ENCODE results near the gene DENND4A. TPM values are rescaled to one million over a fixed set of nuclear protein-coding genes. Genes with fewer than 3 reads are reported as not detected.
A peak's percentile ranks its signal among the peaks of the same experiment; 100 is the strongest.

DENND4A gene
- total and polyA plus RNA-seq, 2 donors (not counting 1 experiment from before 2014, with no cell fraction given) = 24.4 to 103 TPM

DNA sequence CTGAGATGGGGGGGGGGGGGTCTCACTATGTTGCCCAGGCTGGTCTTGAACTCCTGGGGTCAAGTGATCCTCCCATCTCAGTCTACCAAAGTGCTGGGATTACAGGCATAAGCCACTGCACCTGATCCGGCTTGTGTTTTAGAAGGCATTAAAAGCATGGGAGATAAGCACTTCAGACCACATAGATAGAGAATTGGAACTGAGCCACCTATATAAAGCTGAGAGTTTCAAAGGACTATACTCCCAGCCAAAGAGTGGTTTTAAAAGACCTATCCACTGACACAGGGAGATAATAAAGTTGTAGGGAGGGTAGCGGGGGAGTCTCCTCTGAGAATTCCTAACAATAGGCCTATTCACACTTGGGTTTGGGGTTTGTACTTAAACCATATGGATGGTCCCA is 34.8 kb downstream of the DENND4A start:
- peaks cover 31% of the 10 kb centered on the region for H3K4me1 Mint-ChIP-seq
- Histone ChIP-seq H3K4me1 (ENCODE audit: control insufficient read depth in 2 of 2, insufficient read depth in 2 of 2, low read length in 2 of 2) (peaks cover 11 to 12% of the 10 kb centered on the region in 2 donors), H3K27me3 (replicated peaks in 1 of 4; ENCODE audit: control extremely low read depth in 1 of 4, control insufficient read depth in 3 of 4, insufficient read depth in 4 of 4, low read length in 3 of 4) (no peaks in the 10 kb centered on the region), H3K79me2 (ENCODE audit: control insufficient read depth, insufficient read depth, low read length) (peaks cover 96% of the 10 kb centered on the region), H3K27ac (ENCODE audit: low read length in 2 of 2) (peak overlapping the region in 1 of 2 donors; percentile 31), H3K36me3 (replicated peaks in 1 of 2; ENCODE audit: control extremely low read depth in 1 of 2, control insufficient read depth in 1 of 2, extremely low read depth in 1 of 2, insufficient read depth in 2 of 2, low read length in 1 of 2) (peaks cover 9 to 38% of the 10 kb centered on the region in 2 experiments), H3K4me2 (replicated peaks; ENCODE audit: low read depth, low read length, poor library complexity, severe bottlenecking) (no peak overlapping the region), H4K20me1 (ENCODE audit: control insufficient read depth, insufficient read depth, low read length, poor library complexity, severe bottlenecking) (peaks cover 32% of the 10 kb centered on the region), H3K9me3 (ENCODE audit: control extremely low read depth in 1 of 3, control insufficient read depth in 2 of 3, insufficient read depth in 1 of 3, low read length in 2 of 3) (peaks cover 0 to 1% (median 0%) of the 10 kb centered on the region in 3 donors), H3K9ac (ENCODE audit: low read length) (no peak overlapping the region), H3K4me3 (ENCODE audit: control extremely low read depth in 1 of 5, extremely low read depth in 1 of 5, insufficient read depth in 1 of 5, low read depth in 2 of 5, low read length in 4 of 5) (no peak overlapping the region), H2AFZ (ENCODE audit: insufficient read depth, low read depth, low read length, poor library complexity, severe bottlenecking) (no peak overlapping the region)
- DNase-seq (no peak), ATAC-seq (ENCODE audit: low read depth) (no peak)
- ChIA-PET CTCF (no interaction called here), POLR2A (no interaction called here)
- peak overlapping the region; percentile 23 for H3K27ac Mint-ChIP-seq
- H3K4me3 Mint-ChIP-seq = no peak overlapping the region
- TF ChIP-seq, protein P1, sequence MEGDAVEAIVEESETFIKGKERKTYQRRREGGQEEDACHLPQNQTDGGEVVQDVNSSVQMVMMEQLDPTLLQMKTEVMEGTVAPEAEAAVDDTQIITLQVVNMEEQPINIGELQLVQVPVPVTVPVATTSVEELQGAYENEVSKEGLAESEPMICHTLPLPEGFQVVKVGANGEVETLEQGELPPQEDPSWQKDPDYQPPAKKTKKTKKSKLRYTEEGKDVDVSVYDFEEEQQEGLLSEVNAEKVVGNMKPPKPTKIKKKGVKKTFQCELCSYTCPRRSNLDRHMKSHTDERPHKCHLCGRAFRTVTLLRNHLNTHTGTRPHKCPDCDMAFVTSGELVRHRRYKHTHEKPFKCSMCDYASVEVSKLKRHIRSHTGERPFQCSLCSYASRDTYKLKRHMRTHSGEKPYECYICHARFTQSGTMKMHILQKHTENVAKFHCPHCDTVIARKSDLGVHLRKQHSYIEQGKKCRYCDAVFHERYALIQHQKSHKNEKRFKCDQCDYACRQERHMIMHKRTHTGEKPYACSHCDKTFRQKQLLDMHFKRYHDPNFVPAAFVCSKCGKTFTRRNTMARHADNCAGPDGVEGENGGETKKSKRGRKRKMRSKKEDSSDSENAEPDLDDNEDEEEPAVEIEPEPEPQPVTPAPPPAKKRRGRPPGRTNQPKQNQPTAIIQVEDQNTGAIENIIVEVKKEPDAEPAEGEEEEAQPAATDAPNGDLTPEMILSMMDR (IDR thresholded peaks at IDR 0.05) = no peak
- no peak for TF ChIP-seq EZH2 (IDR thresholded peaks at IDR 0.05; ENCODE audit: borderline replicate concordance, insufficient read depth, low read depth, low read length, poor library complexity, severe bottlenecking)
- no CpG with 5 or more reads among the region's 2 CpGs for WGBS (ENCODE audit: insufficient coverage)
- no peaks in the 10 kb centered on the region for H3K27me3 Mint-ChIP-seq
- intact Hi-C loops (cut with micrococcal nuclease) = no loop called here
- H3K9me3 Mint-ChIP-seq (ENCODE audit: insufficient read depth) = no peaks in the 10 kb centered on the region

GRCh38 chr15:65752151-65752700 is 39.9 kb downstream of the DENND4A start:
- Mint-ChIP-seq H3K9me3 (ENCODE audit: insufficient read depth) (no peaks in the 10 kb centered on the region), H3K27me3 (no peaks in the 10 kb centered on the region), H3K4me1 (peaks cover 23% of the 10 kb centered on the region), H3K4me3 (no peak overlapping the region), H3K27ac (peak overlapping the region; percentile 12)
- intact Hi-C loops (cut with micrococcal nuclease) = loop anchor here (5.0 kb wide), 1 partner anchor 35 kb away; no protein-coding TSS in a partner anchor
- Histone ChIP-seq H2AFZ (ENCODE audit: insufficient read depth, low read depth, low read length, poor library complexity, severe bottlenecking) (no peak overlapping the region), H3K4me1 (ENCODE audit: control insufficient read depth in 2 of 2, insufficient read depth in 2 of 2, low read length in 2 of 2) (no peaks in the 10 kb centered on the region), H3K9me3 (ENCODE audit: control extremely low read depth in 1 of 3, control insufficient read depth in 2 of 3, insufficient read depth in 1 of 3, low read length in 2 of 3) (no peaks in the 10 kb centered on the region), H3K4me2 (replicated peaks; ENCODE audit: low read depth, low read length, poor library complexity, severe bottlenecking) (no peak overlapping the region), H3K79me2 (ENCODE audit: control insufficient read depth, insufficient read depth, low read length) (peaks cover 62% of the 10 kb centered on the region), H3K36me3 (replicated peaks in 1 of 2; ENCODE audit: control extremely low read depth in 1 of 2, control insufficient read depth in 1 of 2, extremely low read depth in 1 of 2, insufficient read depth in 2 of 2, low read length in 1 of 2) (peaks cover 15 to 43% of the 10 kb centered on the region in 2 experiments), H3K27ac (ENCODE audit: low read length in 2 of 2) (no peak overlapping the region), H3K27me3 (replicated peaks in 1 of 4; ENCODE audit: control extremely low read depth in 1 of 4, control insufficient read depth in 3 of 4, insufficient read depth in 4 of 4, low read length in 3 of 4) (no peaks in the 10 kb centered on the region), H3K9ac (ENCODE audit: low read length) (no peak overlapping the region), H3K4me3 (ENCODE audit: control extremely low read depth in 1 of 5, extremely low read depth in 1 of 5, insufficient read depth in 1 of 5, low read depth in 2 of 5, low read length in 4 of 5) (no peak overlapping the region), H4K20me1 (ENCODE audit: control insufficient read depth, insufficient read depth, low read length, poor library complexity, severe bottlenecking) (peaks cover 22% of the 10 kb centered on the region)
- TF ChIP-seq EZH2 (IDR thresholded peaks at IDR 0.05; ENCODE audit: borderline replicate concordance, insufficient read depth, low read depth, low read length, poor library complexity, severe bottlenecking) = no peak
- TF ChIP-seq, protein P1 (IDR thresholded peaks at IDR 0.05) = no peak
- ATAC-seq (ENCODE audit: low read depth) = no peak
- POLR2A ChIA-PET = no interaction called here
- CTCF ChIA-PET = interaction anchor here (0.8 kb wide), 1 partner anchor 104 kb away, joined by 4 read pairs; no protein-coding TSS in a partner anchor
- DNase-seq = no peak
- WGBS (ENCODE audit: insufficient coverage) = no CpG with 5 or more reads among the region's 7 CpGs
